ENCODE data around the gene DMRT2.

- TF ChIP-seq CTCF (IDR thresholded peaks at IDR 0.05) (peak in 1 of 3 donors; percentile 9), POLR2AphosphoS5 (IDR thresholded peaks at IDR 0.05) (peak in 1 of 3 donors; percentile 9), POLR2A (IDR thresholded peaks at IDR 0.05) (no peak)
Observed at GRCh38 chr9:1051584-1052275, 1.6 kb downstream of the DMRT2 start.
